KOPT-K1 (cell line): ENCODE measurements around the gene GIGYF2.

Source experiments
- H3K27ac ChIP-seq: fragments of 200-600 bp; sonication (generic); 2 replicates; pipeline ENCODE4 v1.5.1; 2016; ENCODE audit warnings: antibody characterized with exemption, mild to moderate bottlenecking, low read depth, low read length; ENCODE audit not compliant: poor library complexity, severe bottlenecking
- H3K36me3 ChIP-seq: fragments of 200-600 bp; sonication (generic); 2 replicates; pipeline ENCODE4 v1.5.1; 2017; ENCODE audit warnings: antibody characterized with exemption, mild to moderate bottlenecking, low read length, moderate library complexity; ENCODE audit not compliant: insufficient read depth
- H3K9me3 ChIP-seq: fragments of 200-600 bp; sonication (generic); 2 replicates; pipeline ENCODE4 v1.5.1; 2017; ENCODE audit warnings: antibody characterized with exemption, low read length, mild to moderate bottlenecking; ENCODE audit not compliant: insufficient read depth, poor library complexity, severe bottlenecking

Gene GIGYF2, protein sequence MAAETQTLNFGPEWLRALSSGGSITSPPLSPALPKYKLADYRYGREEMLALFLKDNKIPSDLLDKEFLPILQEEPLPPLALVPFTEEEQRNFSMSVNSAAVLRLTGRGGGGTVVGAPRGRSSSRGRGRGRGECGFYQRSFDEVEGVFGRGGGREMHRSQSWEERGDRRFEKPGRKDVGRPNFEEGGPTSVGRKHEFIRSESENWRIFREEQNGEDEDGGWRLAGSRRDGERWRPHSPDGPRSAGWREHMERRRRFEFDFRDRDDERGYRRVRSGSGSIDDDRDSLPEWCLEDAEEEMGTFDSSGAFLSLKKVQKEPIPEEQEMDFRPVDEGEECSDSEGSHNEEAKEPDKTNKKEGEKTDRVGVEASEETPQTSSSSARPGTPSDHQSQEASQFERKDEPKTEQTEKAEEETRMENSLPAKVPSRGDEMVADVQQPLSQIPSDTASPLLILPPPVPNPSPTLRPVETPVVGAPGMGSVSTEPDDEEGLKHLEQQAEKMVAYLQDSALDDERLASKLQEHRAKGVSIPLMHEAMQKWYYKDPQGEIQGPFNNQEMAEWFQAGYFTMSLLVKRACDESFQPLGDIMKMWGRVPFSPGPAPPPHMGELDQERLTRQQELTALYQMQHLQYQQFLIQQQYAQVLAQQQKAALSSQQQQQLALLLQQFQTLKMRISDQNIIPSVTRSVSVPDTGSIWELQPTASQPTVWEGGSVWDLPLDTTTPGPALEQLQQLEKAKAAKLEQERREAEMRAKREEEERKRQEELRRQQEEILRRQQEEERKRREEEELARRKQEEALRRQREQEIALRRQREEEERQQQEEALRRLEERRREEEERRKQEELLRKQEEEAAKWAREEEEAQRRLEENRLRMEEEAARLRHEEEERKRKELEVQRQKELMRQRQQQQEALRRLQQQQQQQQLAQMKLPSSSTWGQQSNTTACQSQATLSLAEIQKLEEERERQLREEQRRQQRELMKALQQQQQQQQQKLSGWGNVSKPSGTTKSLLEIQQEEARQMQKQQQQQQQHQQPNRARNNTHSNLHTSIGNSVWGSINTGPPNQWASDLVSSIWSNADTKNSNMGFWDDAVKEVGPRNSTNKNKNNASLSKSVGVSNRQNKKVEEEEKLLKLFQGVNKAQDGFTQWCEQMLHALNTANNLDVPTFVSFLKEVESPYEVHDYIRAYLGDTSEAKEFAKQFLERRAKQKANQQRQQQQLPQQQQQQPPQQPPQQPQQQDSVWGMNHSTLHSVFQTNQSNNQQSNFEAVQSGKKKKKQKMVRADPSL (N-terminal part only)

GRCh38 chr2:232697059-232697806 is at the start of gene GIGYF2:
GIGYF2 (plus strand) TSS chr2:232697331; CDS start chr2:232735198, 37,867 bp downstream.
- no peaks in the 10 kb centered on the region for H3K9me3 ChIP-seq
- H3K27ac ChIP-seq, result peak within 1 kb of the TSS; percentile 83
- peaks cover 7% of the 10 kb centered on the region; the same call in 1 of the 2 replicates for H3K36me3 ChIP-seq

DNA sequence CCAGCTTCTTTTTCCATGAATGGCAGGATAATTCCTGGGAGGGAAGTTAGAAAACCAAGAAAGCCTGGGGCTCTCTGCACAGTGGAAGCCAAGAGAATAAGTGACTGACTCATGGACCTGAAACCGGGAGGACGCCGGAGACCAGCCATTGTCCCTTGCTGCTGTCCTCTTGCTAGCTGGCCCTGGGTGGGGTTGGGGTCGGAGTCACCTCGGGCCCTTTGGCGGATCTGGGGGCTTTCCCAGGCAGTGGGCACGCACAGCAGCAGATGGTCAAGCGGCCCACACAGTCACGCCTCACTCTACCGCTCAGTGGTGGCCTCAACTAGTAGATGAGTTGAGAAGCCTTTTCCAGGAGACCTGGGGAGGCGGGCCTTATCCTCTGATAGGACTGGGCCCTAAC is 48.1 kb upstream of the GIGYF2 start:
- Histone ChIP-seq H3K36me3 (no peaks in the 10 kb centered on the region), H3K27ac (no peak overlapping the region), H3K9me3 (no peaks in the 10 kb centered on the region)

DNA sequence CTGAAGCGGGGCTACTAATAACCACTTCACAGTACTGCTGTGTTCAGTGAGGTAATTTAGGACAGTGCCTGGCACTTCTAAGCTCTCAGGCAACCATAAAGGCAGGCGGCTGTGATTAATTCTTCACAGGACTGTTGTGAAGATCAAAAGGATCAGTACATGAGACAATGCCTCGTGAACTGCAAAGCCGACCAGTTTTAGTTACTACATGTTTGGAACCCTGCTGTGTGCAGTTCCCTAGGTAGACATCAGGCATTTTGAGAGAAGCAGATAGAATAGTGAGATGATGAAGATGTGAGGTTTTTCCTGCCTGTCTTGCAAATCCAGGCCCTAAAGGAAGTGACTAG is 44.7 kb upstream of the GIGYF2 start:
- Histone ChIP-seq H3K9me3 (no peaks in the 10 kb centered on the region), H3K27ac (no peak overlapping the region), H3K36me3 (no peaks in the 10 kb centered on the region)

- Histone ChIP-seq H3K27ac (no peak overlapping the region), H3K9me3 (no peaks in the 10 kb centered on the region), H3K36me3 (no peaks in the 10 kb centered on the region)
These were observed 43.7 kb upstream of the GIGYF2 start for GRCh38 chr2:232653441-232653840.

DNA sequence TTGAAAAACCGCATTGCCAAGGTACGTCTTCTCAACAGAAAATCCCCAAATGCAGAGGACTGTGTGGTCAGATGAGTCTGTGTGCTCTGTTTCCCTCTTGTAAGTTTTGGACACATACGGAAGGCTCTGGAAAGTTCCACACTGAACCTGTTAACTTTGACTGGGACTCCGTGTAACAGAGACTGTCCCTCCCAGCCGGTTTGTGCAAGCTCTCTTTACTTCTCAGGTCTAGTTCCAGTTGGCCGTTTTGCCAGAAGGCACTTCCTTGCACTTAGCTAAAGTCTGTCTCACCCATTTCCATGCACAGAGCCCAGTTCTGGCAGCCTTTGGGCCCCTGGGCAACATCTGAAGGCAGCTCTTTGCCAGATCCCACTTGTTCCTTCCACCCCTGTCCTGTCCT is 41.7 kb upstream of the GIGYF2 start:
- Histone ChIP-seq H3K9me3 (no peaks in the 10 kb centered on the region), H3K36me3 (no peaks in the 10 kb centered on the region), H3K27ac (no peak overlapping the region)

DNA sequence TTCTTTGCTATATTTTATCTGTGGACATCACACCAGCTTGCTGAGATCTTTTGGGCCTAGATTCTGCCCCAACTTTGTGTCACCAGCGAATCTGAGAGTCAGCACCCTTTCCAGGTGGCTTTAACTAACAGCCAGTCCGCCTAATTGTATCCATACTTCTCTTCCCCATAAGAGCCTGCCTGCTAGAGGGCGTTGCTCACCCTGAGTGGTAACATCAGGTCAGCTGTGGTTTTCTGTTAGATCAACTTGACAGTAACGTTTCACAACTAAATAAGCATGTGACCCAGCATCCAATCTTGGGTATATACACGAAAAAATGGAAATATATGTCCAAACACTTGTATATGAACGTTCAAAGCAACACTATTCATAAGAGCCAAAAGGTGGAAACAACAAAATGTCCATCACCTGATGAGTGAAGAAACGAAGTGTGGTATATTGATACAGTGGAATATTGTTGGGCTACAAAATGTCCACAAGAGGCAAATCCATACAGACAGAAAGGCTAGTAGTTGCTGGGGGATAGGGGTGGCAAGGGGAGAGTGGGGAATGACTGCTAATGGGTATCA is 38.8 kb upstream of the GIGYF2 start:
- Histone ChIP-seq H3K36me3 (no peaks in the 10 kb centered on the region), H3K9me3 (no peaks in the 10 kb centered on the region), H3K27ac (no peak overlapping the region)

DNA sequence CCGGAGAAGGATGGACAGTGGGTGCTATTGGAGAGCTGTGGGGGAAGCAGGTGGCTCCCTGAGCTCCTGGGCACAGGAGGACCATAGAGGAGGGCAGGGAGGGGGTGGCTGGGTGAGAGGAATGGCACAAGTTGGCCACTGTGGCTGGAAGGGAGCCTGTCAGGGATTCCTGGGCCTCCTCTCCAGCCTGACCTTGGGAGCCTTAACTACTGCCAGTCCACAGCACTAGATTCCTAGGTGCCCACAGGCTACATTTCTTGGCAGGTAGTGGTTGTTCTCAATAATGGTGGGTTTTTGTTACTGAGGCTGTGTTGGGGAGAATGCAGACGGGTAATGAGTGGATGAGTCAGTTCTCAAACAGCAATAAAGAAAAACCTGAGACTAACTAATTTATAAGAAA is 37.8 kb upstream of the GIGYF2 start:
- no peaks in the 10 kb centered on the region for H3K36me3 ChIP-seq
- no peak overlapping the region for H3K27ac ChIP-seq
- H3K9me3 ChIP-seq, result no peaks in the 10 kb centered on the region

DNA sequence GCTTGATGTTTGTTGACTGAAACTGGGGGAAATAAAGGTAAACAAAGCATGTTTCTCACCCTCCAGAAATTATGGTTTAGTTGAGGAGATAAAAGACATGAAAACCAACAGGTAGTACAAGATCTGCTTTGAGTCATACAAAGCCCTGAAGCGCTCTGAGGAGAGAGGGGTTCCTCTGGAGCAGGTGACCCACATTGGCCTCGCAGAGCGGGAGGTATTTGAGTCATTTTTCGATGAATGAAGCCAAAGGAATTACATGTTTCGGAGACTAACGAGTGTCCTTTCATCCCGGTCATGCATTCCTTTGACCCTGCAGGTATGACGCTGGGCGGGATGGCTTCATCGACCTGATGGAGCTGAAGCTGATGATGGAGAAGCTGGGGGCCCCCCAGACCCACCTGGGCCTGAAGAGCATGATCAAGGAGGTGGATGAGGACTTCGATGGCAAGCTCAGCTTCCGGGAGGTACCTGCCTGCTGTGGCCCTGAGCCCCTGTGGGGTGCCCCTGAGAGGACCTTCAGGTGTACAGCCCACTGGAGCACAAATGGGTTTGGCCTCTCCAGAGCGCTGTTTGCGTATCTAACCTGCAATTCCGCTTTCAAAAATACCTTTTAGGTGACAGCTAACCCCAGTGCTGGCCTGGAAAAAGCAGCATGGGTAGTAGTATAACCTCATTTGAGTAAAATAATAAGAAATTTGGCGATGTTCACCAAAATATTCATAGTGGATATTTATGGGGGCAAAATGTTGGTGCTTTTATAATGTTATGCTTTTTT is 34.5 kb upstream of the GIGYF2 start:
- Histone ChIP-seq H3K27ac (no peak overlapping the region), H3K36me3 (no peaks in the 10 kb centered on the region), H3K9me3 (no peaks in the 10 kb centered on the region)

- Histone ChIP-seq H3K9me3 (no peaks in the 10 kb centered on the region), H3K27ac (no peak overlapping the region), H3K36me3 (no peaks in the 10 kb centered on the region)
These were observed 30.9 kb upstream of the GIGYF2 start for GRCh38 chr2:232666051-232666805.

- Histone ChIP-seq H3K9me3 (no peaks in the 10 kb centered on the region), H3K36me3 (no peaks in the 10 kb centered on the region), H3K27ac (no peak overlapping the region)
These were observed 29.0 kb upstream of the GIGYF2 start for GRCh38 chr2:232667989-232668583.

GRCh38 chr2:232668805-232669444 is 28.2 kb upstream of the GIGYF2 start:
- H3K9me3 ChIP-seq, result no peaks in the 10 kb centered on the region
- H3K27ac ChIP-seq, result no peak overlapping the region
- H3K36me3 ChIP-seq, result no peaks in the 10 kb centered on the region

- no peaks in the 10 kb centered on the region for H3K9me3 ChIP-seq
- H3K36me3 ChIP-seq, result no peaks in the 10 kb centered on the region
- no peak overlapping the region for H3K27ac ChIP-seq
These were observed 24.5 kb upstream of the GIGYF2 start for GRCh38 chr2:232672588-232672987.
